Lower leg skin (tissue), 3 donors: ENCODE measurements around the gene RGS11.

Experiments
- POLR2A ChIP-seq, 2 donors: fragments of 450-650 bp; IDR thresholded peaks; one replicate each; pipeline ENCODE4 v1.6.1; 2016 to 2017; ENCODE audit warnings: antibody characterized with exemption in 2 of 2, mild to moderate bottlenecking in 1 of 2, moderate library complexity in 1 of 2
- TF ChIP-seq, protein P1 (sequence below), 3 donors: fragments of 450-650 bp; IDR thresholded peaks; one replicate each; pipeline ENCODE4 v1.5.1; 2016; ENCODE audit warnings: antibody characterized with exemption in 3 of 3, mild to moderate bottlenecking in 3 of 3, moderate library complexity in 2 of 3

DNA sequence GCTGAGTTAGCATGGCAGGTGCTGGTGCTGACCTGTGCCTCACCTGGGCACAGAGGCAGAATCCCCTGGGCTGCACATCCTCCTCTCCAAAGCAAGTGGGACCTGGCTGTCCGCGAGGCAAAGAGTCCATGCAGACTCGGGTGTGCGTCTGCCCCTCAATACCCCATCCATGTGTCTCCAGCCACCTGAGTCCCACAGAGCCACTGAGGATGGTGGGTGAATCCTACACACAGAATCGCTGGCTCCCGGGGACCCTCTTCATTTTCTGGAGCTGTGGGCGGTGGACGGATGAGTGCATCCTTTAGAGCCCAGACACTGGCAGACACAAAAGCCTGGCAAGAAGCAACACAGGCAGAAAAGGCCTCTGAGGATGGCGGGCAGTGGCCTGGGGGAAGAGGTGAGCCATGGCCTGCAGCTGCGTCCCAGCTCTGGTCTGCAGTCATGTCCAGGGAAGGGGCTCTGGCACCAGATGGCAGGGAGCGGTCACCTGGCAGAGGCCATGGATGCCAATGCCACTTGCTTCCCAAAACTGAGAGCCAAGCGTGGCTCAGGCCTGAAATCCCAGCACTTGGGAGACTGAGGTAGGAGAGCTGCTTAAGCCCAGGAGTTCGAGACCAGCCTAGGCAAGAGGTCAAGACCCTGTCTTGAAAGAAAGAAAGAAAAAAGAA is 46.9 kb upstream of the RGS11 start:
- TF ChIP-seq, protein P1, sequence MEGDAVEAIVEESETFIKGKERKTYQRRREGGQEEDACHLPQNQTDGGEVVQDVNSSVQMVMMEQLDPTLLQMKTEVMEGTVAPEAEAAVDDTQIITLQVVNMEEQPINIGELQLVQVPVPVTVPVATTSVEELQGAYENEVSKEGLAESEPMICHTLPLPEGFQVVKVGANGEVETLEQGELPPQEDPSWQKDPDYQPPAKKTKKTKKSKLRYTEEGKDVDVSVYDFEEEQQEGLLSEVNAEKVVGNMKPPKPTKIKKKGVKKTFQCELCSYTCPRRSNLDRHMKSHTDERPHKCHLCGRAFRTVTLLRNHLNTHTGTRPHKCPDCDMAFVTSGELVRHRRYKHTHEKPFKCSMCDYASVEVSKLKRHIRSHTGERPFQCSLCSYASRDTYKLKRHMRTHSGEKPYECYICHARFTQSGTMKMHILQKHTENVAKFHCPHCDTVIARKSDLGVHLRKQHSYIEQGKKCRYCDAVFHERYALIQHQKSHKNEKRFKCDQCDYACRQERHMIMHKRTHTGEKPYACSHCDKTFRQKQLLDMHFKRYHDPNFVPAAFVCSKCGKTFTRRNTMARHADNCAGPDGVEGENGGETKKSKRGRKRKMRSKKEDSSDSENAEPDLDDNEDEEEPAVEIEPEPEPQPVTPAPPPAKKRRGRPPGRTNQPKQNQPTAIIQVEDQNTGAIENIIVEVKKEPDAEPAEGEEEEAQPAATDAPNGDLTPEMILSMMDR (IDR thresholded peaks at IDR 0.05), result no peak
- no peak for TF ChIP-seq POLR2A (IDR thresholded peaks at IDR 0.05)
